Measurements from ENCODE around the gene SH3PXD2A. TPM values are rescaled to one million over a fixed set of nuclear protein-coding genes. Genes with fewer than 3 reads are reported as not detected.
A peak's percentile ranks its signal among the peaks of the same experiment; 100 is the strongest.

The SH3PXD2A gene
- total and polyA plus RNA-seq, 12 donors = 5.7 to 34.5 (median 19.2) TPM

DNA sequence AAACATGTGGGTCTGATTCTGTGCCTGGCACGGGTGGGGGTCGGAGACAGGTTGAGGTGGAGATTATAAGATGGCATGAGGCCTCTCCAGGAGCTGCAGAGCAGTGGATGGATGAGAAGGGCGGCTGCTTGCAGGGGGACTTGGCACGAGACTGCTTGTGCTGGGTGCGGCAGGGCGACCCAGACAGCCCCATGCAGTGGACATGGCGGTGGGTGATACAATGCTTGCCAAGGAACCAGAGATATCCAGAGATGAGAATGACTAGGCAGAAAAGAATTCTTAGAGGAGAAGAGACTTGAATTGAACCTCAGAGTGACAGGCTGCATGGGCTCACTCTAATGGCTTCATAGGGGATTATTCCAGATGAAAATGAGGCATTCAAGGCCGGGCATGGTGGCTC is 216.4 kb downstream of the SH3PXD2A start:
- H3K27me3 ChIP-seq = no peaks in the 10 kb centered on the region
- peak overlapping the region in 4 of 5 donors; percentile 54 to 90 (median 76) for H3K27ac ChIP-seq
- H3K4me3 ChIP-seq = no peak overlapping the region
- H3K36me3 ChIP-seq (replicated peaks in 1 of 2) = no peaks in the 10 kb centered on the region
- peaks cover 18 to 59% of the 10 kb centered on the region in 2 donors for H3K4me1 ChIP-seq (replicated peaks in 1 of 2)
- intact Hi-C loops (cut with DNase I) = no loop called here
- DNase-seq = no peak
- H3K9me3 ChIP-seq (replicated peaks in 1 of 3) = no peaks in the 10 kb centered on the region
- TF ChIP-seq, protein P1, sequence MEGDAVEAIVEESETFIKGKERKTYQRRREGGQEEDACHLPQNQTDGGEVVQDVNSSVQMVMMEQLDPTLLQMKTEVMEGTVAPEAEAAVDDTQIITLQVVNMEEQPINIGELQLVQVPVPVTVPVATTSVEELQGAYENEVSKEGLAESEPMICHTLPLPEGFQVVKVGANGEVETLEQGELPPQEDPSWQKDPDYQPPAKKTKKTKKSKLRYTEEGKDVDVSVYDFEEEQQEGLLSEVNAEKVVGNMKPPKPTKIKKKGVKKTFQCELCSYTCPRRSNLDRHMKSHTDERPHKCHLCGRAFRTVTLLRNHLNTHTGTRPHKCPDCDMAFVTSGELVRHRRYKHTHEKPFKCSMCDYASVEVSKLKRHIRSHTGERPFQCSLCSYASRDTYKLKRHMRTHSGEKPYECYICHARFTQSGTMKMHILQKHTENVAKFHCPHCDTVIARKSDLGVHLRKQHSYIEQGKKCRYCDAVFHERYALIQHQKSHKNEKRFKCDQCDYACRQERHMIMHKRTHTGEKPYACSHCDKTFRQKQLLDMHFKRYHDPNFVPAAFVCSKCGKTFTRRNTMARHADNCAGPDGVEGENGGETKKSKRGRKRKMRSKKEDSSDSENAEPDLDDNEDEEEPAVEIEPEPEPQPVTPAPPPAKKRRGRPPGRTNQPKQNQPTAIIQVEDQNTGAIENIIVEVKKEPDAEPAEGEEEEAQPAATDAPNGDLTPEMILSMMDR (IDR thresholded peaks at IDR 0.05) = no peak
- TF ChIP-seq POLR2A (IDR thresholded peaks at IDR 0.05) = no peak
- 68 to 87% (median 78%) methylated on average over 8 of the region's 8 CpGs for WGBS, 4 donors

DNA sequence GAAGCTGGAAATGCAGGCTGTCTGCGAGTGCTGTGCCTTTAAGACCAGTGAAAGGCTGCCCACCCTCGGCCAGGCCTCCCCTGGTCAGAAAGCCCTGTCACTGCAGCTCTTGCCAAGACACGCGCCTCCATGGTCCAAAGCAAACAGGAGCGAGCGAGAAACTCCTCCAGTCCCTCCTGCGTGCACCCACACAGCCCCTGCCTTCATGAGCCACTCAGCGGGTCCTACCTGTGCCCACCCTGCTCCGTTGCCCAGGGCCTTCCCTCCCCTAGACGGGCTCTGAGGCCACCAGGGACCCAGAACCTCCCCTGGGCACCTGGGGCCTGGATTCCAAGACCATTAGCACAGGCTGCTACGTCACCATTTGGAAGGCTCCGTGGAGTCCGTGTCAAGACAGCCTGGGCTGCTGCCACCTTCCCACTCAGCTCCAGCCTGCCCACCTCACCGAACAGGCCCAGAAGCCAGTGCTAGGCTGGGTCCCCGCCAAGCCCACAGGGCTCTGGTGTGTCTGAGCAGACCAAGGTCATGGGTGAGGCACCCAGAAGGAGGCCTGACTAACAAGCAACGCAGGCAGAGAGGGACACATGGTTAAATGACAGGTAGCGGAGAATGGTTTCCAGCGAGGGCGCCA is 217.3 kb downstream of the SH3PXD2A start:
- TF ChIP-seq, protein P1 (IDR thresholded peaks at IDR 0.05) = no peak
- no peak for TF ChIP-seq POLR2A (IDR thresholded peaks at IDR 0.05)
- H3K27ac ChIP-seq = peak overlapping the region in 4 of 5 donors; percentile 54 to 90 (median 76)
- intact Hi-C loops (cut with DNase I) = no loop called here
- H3K4me1 ChIP-seq (replicated peaks in 1 of 2) = peaks cover 18 to 59% of the 10 kb centered on the region in 2 donors
- no peaks in the 10 kb centered on the region for H3K36me3 ChIP-seq (replicated peaks in 1 of 2)
- no peaks in the 10 kb centered on the region for H3K9me3 ChIP-seq (replicated peaks in 1 of 3)
- 53 to 60% (median 57%) methylated on average over 11 to 19 of the region's 19 CpGs for WGBS, 4 donors
- no peak overlapping the region for H3K4me3 ChIP-seq
- DNase-seq = peak; percentile 81 to 96 (median 93)
- no peaks in the 10 kb centered on the region for H3K27me3 ChIP-seq

DNA sequence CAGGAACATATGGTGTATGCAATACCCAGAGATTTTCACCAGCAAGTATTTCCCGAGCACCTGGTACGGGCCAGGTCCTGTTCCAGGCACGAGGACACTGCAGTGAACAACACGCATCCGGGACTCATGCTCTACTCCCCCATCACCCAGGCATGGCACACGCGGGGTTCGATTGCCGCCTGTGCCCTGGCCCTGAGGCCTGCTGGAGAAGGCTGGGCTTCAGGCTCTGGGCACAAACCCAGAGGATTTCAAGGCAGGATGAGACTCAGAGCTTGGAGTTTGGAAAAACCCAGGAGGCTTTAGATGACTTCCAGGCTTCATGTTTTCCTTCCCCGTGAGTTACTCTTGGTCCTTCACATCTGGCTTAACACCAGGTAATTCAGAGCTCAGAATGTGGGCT is 218.4 kb downstream of the SH3PXD2A start:
- DNase-seq = peak in 3 of 7 donors; percentile 47 to 65 (median 60)
- Histone ChIP-seq H3K4me3 (no peak overlapping the region), H3K27ac (peak overlapping the region in 4 of 5 donors; percentile 54 to 90 (median 76)), H3K27me3 (no peaks in the 10 kb centered on the region), H3K9me3 (replicated peaks in 1 of 3) (no peaks in the 10 kb centered on the region), H3K4me1 (replicated peaks in 1 of 2) (peaks cover 18 to 59% of the 10 kb centered on the region in 2 donors), H3K36me3 (replicated peaks in 1 of 2) (no peaks in the 10 kb centered on the region)
- no peak for TF ChIP-seq POLR2A (IDR thresholded peaks at IDR 0.05)
- TF ChIP-seq, protein P1 (IDR thresholded peaks at IDR 0.05) = no peak
- intact Hi-C loops (cut with DNase I) = no loop called here
- WGBS, 4 donors = 34 to 76% (median 54%) methylated on average over 3 to 10 of the region's 10 CpGs

DNA sequence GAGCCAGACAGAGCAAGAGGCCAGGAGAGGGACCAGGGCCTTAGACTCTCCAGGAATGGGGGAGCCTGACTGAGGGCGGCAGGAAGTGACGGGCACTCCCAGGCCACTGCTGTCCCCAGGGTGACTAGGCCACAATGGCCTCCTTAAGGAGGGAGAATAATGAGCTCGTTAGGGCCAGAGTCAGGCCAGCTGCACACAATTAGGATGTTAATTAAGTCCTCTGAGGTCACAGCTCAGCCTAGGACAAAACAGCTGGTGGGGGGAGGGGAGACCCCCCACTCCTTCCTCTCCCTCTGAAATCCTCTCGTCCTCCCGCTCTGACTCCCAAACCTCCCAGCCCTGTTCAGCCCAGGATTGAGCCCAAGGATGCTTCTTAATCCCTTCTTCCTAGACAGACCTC is 218.9 kb downstream of the SH3PXD2A start:
- Histone ChIP-seq H3K9me3 (replicated peaks in 1 of 3) (no peaks in the 10 kb centered on the region), H3K27me3 (no peaks in the 10 kb centered on the region), H3K27ac (peak overlapping the region in 3 of 5 donors; percentile 54 to 90 (median 88)), H3K4me3 (no peak overlapping the region), H3K36me3 (replicated peaks in 1 of 2) (no peaks in the 10 kb centered on the region), H3K4me1 (replicated peaks in 1 of 2) (peaks cover 18 to 57% of the 10 kb centered on the region in 2 donors)
- WGBS, 4 donors = 73 to 82% (median 77%) methylated on average over 5 of the region's 5 CpGs
- TF ChIP-seq POLR2A (IDR thresholded peaks at IDR 0.05) = no peak
- intact Hi-C loops (cut with DNase I) = no loop called here
- no peak for DNase-seq

DNA sequence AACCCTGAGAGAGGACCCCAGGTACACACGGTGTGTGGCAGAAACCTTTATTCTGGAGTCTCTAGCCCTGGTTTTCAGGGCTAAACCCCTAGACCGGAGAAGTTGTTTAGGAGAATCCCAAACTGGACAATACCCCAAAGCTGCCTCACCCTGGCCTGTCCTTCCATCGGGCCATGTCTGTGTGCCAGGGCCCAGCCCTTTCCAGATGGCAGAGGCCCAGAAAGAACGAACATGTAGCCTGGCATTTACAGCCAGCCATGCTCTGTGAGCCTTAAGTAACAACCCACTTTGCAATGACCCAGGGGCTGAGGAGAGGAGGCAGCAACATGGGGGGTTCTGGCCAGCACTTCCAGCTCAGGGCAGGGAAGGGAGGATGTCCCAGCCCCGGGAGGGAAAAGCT is 219.8 kb downstream of the SH3PXD2A start:
- Histone ChIP-seq H3K27me3 (no peaks in the 10 kb centered on the region), H3K4me1 (replicated peaks in 1 of 2) (peaks cover 18 to 47% of the 10 kb centered on the region in 2 donors), H3K4me3 (no peak overlapping the region), H3K36me3 (replicated peaks in 1 of 2) (no peaks in the 10 kb centered on the region), H3K9me3 (replicated peaks in 1 of 3) (no peaks in the 10 kb centered on the region), H3K27ac (peak overlapping the region in 1 of 5 donors; percentile 6)
- DNase-seq = peak in 1 of 7 donors; percentile 46
- intact Hi-C loops (cut with DNase I) = no loop called here
- WGBS, 4 donors = 40 to 62% (median 60%) methylated on average over 3 to 5 of the region's 5 CpGs
- TF ChIP-seq, protein P1 (IDR thresholded peaks at IDR 0.05) = no peak
- no peak for TF ChIP-seq POLR2A (IDR thresholded peaks at IDR 0.05)

All from adrenal gland (tissue), 12 donors.